NCI-H2081 treated with DMSO at 0.1 percent for 48 hours (cell line): ENCODE measurements around the gene TSFM.
"Not testable (repeated sequence)": the region's sequence is repeated elsewhere in the genome, so short reads cannot be mapped to it uniquely, and the experiment has no call there.

Experiments
- DNase-seq: peaks from one replicate; lab custom pipeline; 2025; lab: John Stamatoyannopoulos, UW

Gene TSFM

DNA sequence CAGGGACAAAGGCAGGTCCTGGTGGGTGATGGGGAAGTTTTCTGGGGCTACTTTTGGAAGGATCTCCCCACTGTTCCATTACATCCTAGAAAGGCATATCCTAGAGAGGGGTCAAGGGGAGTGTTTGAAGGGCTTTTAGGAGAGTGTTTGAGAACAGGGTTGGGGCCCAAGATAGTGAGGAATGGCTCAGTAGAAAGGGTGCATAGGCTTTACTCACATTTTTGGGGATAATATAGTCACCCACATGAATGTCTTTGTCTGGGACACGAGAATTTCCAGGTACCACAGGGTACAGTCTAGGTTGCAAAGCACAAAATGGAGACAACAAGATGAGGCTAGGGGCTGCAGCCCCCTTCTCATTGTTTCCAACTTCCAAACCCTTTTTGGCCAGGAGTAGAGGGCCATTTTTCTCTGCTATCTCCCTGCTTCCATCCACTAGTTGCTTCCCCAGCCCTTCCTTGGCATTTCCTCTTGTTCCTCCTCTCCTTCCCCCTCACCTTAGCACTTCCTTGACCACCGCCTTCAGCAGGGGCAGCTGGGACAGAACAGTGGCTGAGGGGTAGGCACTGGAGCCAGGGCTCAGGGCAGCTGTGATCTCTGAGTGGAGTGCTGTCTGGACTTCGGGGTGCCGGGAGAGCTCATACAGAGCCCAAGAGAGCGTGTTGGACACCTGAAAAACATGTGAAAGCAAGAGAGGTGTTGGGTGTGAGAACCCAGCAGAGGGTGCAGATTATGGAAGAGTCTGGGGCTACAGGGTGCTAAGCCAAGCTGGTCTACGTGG, 18.5 kb upstream of the TSFM start:
- DNase-seq = no peak

DNA sequence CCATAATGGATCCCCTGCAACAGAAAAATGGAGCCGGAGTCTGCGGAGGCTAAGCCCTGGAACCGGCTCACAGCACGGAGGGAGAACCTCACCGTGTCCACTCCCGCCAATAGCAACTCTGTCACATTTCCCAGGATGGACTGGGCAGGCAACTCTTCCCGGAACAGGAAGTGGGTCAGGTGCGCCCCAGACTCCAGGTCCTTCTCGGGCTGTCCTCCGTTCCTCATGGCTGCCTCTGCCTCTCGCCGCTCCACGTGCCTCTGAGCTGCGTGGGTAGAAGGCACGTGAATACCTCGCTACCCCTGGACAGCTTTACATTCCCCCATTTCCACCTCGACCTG, 18.0 kb upstream of the TSFM start:
- no peak for DNase-seq

DNA sequence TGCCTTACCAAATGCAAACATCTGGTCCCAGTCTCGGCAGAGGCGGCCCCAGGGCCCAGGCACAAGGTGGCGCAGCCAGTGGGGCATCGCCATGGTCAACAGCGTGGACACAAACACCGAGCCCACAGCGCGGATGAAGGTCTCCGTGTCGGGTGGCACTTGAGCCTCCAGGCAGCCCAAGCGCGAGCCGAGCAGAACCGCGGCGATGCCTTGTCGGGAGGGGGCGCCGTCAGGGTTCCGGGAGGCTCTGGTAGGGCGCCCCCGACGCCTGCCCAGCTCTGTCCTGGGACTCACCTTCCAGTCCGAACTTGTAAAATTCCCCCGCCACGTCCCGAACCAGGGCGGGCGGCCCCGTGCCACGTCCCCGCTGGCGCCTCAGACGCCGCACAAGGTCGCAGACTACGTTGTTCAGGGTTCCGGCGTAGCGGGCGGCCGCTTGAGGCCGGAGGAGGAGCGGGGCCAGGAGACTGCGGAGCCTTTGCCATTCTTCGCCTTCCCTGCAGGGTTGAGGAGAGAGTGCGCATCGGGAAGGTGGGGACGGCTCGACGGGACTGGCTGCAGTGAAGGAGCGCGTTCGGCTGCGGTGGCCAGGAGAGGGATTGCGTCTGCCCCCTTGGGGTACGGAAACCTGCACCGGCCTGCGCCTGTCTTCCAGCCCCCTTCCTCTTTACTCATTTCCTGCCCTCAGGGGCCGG, 17.4 kb upstream of the TSFM start:
- DNase-seq = no peak

DNA sequence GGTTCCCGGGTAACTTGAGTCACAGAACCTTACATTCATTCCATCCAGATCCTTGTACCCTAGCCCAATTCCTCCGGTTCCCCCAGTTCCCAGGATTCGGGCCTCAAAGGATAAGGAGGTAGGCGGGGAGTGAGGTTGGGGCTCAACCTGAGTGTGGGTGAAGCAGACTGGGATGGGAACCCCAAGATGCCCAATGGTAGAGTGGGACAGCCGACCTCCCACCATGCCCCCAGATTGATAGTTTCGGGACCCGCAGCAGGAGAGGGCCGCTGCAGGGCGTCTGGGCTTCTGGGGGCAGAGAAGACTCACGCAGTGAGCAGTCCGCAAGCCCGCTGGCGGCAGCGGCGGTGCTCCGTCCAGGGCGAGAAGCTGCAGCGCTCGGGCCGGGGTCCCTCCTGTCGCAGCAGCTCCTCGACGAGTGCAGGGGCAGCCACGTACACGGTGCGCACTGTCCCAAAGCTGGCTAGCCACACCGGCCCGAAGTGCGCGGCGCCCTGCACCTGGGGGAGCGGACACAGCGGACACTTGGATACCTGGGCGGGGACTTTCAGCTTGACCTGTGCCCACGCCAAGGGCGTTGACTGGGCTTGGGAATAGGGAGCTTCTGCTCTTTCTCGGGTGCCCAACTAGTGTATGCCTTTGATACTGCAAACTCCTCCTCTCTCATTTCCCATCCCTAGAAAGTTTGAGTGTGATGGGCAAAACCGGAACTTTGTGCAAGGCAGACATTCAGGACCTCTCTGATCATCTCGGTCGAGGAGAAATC, 16.7 kb upstream of the TSFM start:
- DNase-seq = no peak

DNA sequence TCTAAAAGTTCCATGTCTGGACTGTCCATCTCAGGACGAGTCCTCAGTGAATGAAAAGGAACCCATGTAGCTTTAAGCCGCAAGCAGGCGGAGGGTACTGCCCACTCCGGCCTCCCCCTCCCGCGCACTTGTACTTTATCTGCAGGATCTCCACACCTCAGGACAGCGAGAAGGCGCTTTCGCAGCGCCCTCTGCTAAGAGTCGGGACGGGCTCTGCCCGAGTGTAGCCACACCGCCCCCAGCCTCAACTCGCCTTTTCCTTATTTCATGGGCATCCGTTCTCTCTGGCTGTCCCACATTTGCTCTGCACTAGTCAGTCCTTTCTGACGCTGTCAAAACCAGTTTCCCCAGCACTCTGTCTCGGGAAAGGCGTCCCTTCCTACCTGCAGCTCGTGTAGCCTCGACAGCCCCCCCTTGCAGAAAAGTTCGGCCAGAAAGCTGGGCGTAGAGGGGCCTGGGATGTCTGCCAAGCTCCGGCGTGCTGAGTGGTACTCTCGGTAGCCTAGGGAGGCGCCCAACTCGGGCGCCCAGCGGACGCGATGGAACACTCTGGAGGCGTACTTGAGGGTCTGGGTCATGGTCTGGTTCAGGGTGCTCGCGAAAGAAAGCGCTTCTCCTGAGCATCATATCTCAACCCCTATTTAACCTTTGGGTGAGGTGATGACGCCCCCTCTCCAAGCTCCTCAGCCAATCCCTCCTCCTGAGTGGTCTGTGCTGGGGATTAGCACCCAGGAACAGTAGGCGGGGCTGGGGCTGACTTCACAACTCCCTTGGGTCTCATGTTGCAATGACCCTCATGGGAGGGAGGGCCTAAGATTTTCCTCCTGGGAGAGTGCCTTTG, 15.9 kb upstream of the TSFM start, which contains the start of gene CYP27B1:
TSS of gene CYP27B1 (minus strand) at position 615 of the 841 bp plus-strand sequence. CDS start at position 578, 37 bp downstream.
- no peak for DNase-seq

DNA sequence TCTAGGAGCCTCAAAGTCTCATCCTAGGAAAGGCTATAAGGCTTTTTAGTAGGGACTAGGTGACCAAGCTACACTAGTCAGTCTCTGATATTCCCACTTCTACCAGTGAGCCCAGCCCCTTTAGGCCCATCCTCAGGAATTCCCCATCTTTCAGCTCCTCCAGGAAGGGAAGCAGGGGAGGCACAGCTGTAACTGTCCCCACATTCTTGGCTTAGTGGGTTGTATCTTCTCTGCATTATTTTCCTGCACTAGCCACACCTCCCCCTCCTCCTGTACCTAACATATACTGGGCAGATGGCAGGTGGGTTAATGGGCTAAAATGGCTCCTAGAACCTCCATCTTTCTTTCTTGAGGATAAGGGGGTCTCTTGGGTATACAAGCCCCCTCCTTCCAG, 15.3 kb upstream of the TSFM start:
- no peak for DNase-seq

DNA sequence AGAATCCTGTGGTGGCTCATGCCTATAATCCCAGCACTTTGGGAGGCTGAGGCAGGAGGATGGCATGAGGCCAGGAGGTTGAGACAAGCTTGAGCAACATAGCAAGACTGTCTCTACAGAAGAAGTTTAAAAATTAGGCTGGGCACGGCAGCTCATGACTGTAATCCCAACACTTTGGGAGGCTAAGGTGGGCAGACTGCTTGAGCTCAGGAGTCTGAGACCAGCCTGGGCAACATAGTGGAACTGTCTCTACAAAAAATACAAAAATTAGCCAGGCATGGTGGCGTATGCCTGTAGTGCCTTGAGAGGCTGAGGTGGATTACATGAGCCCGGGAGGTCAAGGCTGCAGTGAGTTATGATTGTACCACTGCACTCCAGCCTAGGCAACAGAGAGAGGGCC, 14.7 kb upstream of the TSFM start:
- no peak for DNase-seq

DNA sequence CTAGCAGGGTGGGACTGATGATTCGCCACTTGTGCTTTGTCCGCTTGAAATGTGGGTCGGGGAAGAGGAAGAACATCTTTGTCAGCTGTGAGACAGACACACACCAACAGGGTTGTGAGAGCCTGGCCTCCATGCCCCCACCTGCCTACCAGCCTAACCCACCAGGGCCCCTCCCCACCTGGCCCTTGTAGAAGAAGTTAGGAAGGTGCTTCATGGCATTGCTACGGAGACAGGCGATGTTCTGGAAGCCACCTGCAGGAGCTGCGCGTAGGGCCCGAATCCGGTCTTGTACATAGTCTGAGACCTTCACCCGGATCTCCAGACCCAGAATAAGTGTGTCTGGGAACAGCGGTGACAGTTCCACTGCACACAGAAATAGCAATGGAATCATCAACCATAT, 13.0 kb upstream of the TSFM start:
- DNase-seq = no peak

DNA sequence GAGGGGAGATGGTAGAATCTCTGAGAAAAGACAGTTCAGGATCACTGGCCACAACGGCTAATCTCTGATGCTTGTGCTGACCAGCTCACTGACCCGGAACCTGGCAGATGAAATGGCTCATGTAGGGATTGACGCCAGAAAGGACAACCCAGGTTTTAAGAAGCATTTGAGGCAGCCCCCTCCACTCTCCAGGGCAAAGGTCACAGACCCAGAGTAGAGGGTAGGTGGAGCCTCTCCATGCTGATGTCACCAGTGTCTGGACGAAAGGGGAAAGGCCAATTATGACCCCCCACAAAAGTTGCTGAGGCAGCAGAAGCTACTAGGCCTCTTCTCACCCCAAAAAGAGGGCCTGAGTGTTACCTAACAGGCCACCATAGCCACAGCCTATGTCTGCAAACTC, 11.9 kb upstream of the TSFM start:
- DNase-seq = no peak

DNA sequence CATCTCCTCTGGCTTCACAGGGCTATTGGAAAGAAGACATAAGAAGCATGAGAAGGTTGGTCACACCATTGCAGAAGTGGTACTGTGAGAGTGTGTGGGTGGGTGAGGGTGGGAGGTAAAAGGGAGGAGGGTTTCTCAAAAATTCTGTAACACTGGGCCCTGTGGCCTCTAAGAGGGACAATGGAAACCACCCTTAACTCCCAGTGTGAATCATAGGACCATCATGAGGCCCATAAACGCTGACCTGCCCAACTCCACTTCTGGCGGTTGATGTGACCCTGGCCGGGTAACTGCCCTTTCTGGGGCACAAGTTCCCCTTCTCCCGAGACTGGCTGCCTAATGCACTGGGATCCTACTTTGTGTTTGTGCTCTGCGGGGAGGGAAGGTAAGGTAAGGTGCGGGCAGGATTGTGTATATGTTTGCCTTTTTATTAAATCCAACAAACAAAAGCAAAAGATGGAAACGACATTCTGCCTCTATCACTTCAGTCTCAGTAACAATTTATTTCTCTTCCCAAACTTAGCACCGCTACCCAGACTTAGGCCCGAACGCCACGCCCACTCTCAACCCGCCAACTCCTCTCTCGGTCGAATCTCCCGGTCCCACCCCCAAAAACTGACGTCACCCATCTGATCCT, 11.2 kb upstream of the TSFM start:
- peak; percentile 51 for DNase-seq

DNA sequence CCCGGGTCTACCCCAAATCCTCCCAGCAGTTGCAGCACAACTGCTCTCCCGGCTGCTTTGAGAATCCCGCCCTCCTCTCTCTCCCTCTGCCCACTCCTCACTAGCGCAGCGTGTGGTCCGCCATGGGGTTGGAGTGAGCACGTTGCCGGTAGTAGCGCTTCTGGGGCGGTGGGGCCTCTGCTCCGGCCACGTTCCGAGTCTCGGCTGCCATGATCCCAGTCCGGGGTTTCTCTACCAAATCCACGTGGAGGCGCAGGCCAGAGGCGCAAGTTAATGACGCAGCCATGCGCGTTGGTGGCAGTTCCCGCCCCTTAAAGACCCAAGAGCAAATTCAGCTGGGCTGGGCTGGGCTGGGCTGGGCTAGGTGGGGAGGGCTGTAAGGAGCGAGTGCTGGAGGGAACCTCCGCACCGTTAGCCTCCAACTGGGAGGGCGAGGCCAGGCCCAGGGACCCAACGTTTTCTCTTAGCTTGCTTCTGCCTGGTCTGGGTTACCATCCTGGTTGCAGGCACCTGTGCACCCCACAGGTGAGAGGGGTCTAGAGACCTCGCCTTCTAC, 10.6 kb upstream of the TSFM start, which contains the start of gene METTL1:
TSS of gene METTL1 (minus strand) at position 233 of the 556 bp plus-strand sequence. CDS start at position 211, 22 bp downstream.
- peak; percentile 72 for DNase-seq

DNA sequence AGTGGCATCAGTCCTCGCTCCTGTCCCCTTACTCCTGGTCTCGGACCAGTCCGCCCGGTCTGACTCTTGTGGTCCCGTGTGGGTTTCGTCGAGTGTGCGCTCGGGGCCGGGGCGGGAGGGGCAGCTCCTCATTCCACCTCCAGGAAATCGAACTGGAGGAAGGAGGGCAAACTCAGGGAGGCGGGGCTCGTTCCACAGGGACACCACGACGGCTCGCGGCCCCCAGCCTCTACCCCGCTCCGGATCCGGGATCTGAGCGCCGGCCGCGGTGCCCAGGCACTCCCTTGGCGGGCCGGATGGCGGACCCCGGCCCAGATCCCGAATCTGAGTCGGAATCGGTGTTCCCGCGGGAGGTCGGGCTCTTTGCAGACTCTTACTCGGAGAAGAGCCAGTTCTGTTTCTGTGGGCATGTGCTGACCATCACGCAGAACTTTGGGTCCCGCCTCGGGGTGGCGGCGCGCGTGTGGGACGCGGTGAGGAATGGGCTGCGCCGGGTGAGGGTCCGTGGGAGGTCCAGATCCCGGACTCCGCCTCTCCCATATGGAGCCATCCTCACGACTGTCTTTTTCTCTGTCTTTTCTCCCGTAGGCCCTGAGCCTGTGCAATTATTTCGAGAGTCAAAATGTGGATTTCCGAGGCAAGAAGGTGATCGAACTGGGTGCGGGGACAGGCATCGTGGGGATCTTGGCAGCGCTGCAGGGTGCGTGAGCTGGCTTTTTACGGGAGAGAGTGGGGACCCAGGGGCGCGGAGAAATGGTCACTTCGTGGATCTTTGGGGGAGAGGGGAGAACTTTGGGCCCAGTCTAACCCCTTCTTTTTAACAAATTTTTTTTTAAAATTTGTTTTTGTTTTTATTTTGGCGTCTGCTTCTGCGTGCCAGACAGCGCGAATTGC, 9.9 kb upstream of the TSFM start, which contains the start of gene EEF1AKMT3:
TSS of gene EEF1AKMT3 (plus strand) at position 186 of the 894 bp plus-strand sequence. CDS start at position 297, 111 bp downstream.
- no peak for DNase-seq

DNA sequence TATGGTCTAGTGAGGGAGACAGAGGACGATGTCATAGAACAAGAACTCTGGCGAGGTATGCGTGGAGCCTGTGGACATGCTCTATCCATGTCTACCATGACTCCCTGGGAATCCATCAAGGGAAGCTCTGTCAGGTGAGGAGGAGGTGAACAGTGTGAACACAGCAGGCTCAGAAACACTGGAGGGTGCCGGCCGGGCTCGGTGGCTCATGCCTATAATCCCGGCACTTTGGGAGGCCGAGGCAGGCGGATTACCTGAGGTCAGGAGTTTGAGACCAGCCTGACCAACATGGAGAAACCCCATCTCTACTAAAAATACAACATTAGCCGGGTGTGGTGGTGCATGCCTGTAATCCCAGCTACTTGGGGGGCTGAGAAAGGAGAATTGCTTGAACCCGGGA, 8.0 kb upstream of the TSFM start:
- DNase-seq = not testable (repeated sequence)

DNA sequence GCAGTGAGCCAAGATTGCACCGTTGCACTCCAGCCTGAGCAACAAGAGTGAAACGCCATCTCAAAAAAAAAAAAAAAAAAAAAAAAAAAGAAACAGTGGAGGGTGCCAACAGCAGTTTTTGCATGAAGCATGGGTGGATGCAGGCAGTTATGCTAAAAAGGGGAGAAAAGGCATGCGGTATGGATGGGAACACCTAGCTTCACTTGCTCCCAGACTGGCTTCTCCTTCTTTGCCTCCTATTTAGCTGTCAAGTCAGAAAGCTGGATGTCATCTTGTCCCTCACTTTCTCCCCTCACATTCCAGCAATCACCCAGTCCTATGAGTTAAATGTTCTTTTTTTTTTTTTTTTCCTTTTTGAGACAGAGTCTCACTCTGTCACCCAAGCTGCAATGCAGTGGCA, 7.5 kb upstream of the TSFM start:
- DNase-seq = no peak

DNA sequence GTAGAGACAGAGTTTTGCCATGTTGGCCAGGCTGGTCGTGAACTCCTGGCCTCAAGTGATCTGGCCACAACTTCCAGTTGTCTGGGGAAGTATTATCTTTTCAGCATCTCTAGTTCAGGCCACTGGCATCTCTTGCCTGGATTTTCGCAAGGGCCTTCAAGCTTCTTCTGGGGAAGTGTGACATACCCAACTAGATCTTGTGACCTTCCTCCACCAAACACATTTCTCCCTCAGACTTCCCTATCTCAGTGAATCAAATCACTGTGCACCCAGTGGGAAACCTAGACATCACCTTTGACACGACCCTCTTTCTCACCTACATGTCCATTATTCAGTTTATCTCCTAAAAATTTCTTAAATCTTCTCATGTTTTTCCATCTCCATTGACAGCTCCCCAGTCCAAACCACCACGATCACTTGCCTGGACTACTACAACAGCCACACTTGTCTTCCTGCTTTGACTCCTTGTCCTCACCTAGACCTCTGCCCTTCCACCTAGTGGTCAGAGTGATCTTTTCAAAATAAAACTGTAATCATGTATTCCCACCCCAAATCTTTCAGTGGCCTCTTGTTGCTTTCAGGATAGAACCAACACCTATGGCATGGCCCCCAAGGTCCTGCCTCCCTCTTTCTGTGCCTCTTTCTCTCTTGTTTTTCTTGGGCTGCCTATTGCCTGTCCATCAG, 6.9 kb upstream of the TSFM start:
- no peak for DNase-seq

DNA sequence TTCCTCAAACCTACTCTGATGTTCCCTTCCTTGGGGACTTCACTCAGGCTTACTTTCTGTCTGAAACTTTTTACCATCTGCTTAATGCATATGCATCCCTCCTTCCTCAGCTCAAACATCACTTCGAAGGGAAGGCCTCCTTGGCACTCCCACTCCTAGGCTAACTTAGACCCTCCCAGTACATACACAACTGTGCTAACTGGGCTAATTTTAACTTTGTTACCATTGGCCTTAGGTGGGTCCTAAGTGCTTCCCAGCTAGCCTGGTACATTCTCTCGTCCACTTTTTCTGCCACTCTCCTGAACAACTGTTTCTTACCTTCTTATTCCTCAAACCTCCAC, 6.4 kb upstream of the TSFM start:
- no peak for DNase-seq

DNA sequence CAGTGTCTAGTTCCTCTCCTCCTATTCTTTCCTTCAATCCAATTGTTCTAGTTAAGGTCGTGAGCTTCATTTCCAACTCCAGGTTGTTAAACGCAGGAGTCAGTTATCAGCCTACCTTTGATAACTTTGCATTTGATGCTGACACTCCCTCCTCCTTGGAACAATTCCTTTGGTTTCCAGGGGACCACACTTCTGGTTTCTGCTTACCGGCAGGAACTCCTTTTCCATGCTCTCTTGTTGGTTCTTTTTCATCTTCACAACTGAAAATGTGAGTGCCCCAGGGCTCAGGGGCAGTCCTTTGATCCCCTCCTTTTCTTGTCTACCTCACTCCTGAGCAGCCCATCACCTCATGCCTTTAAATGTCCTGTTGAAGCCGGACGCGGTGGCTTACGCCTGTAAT, 5.2 kb upstream of the TSFM start:
- DNase-seq = no peak

DNA sequence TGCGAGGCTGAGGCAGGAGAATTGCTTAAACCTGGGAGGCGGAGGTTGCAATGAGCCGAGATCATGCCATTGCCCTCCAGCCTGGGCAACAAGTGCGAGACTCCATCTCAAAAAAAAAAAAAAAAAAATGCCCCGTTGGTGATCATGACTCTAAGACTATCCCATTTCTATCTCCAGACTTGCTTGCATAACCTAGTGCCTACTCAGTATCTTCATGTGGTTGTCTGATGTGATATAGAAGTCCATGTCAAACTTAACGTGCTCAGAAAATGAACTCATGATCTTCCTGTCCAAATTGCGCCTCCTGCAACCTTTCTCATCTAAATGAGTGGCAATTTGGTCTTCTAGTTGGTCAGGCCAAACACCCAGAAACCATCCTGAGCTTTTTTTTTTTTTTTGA, 4.7 kb upstream of the TSFM start:
- DNase-seq = no peak

DNA sequence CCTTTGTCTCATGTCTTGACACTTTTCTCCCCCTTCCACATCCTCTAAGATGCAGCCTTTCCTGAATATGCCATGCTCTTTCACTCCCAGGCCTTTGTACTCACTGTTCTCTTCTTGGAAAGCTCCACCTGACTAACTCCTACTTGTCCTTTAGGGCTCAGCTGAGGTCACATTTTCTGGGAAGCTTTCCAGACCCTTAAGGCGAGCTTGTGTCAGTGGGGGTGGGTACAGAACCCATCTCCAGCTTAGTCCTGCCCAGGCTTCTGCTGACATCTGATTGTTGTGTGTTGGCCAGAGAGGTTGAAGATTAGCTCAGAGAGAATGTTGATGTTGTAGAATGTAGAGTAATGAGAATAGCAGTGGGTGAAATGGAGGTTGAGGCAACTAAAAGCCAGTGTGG, 2.9 kb upstream of the TSFM start:
- no peak for DNase-seq
